OCI-LY3 (cell line): ENCODE results near the gene ENTPD7.

Source experiments
- H2AFZ ChIP-seq: fragments of 200-600, 300-600 bp; shearing (Covaris generic); 2 replicates; pipeline ENCODE4 v1.6.0; 2014; ENCODE audit warnings: antibody characterized with exemption, low read depth, low read length
- H3K27ac ChIP-seq: fragments of 200-600, 300-600 bp; sonication (generic); 2 replicates; pipeline ENCODE4 v1.5.1; 2014; ENCODE audit warnings: mild to moderate bottlenecking, low read length, moderate library complexity, mixed read lengths
- H3K27me3 ChIP-seq: fragments of 200-600, 300-600 bp; sonication (generic); 2 replicates; pipeline ENCODE4 v1.6.1; 2014; ENCODE audit warnings: low read depth, low read length, mixed read lengths
- H3K36me3 ChIP-seq: fragments of 200-600, 300-600 bp; sonication (generic); replicated peaks from 2 replicates; pipeline ENCODE3; 2014; ENCODE audit warnings: low read depth, low read length, mixed read lengths
- H3K4me1 ChIP-seq: fragments of 300-600, 200-600 bp; sonication (generic); 2 replicates; pipeline ENCODE4 v1.6.1; 2014; ENCODE audit warnings: low read length, mixed read lengths
- H3K4me2 ChIP-seq: fragments of 200-600, 300-600 bp; sonication (generic); 2 replicates; pipeline ENCODE4 v1.6.1; 2014; ENCODE audit warnings: low read length, mixed read lengths
- H3K4me3 ChIP-seq: fragments of 300-600, 200-600 bp; sonication (generic); 2 replicates; pipeline ENCODE4 v1.5.1; 2014; ENCODE audit warnings: antibody characterized with exemption, mild to moderate bottlenecking, low read length, moderate library complexity
- H3K79me2 ChIP-seq: fragments of 300-600, 200-600 bp; shearing (Covaris generic); 2 replicates; pipeline ENCODE4 v1.6.1; 2014; ENCODE audit warnings: mild to moderate bottlenecking, low read length, mixed read lengths
- H3K9ac ChIP-seq: fragments of 300-600, 200-600 bp; shearing (Covaris generic); 2 replicates; pipeline ENCODE4 v1.6.0; 2014; ENCODE audit warnings: mild to moderate bottlenecking, low read length, moderate library complexity
- H3K9me3 ChIP-seq: fragments of 200-600, 300-600 bp; shearing (Covaris generic); 2 replicates; pipeline ENCODE4 v1.6.1; 2014; ENCODE audit warnings: low read length, mixed read lengths; ENCODE audit not compliant: insufficient read depth
- H4K20me1 ChIP-seq: fragments of 200-600, 300-600 bp; sonication (generic); 2 replicates; pipeline ENCODE4 v1.6.1; 2016; ENCODE audit warnings: low read length, mixed read lengths; ENCODE audit not compliant: insufficient read depth
- CTCF ChIP-seq: fragments of 200-600, 300-600 bp; sonication (generic); IDR thresholded peaks from 2 replicates; pipeline ENCODE4 v1.5.1; 2014; ENCODE audit warnings: antibody characterized with exemption, low read length, low read depth
- EZH2phosphoT487 ChIP-seq: fragments of 200-600 bp; shearing (Covaris generic); IDR thresholded peaks from 2 replicates; pipeline ENCODE4 v1.6.1; 2018; ENCODE audit warnings: antibody characterized with exemption, mixed run types, low read depth

The ENTPD7 gene

DNA sequence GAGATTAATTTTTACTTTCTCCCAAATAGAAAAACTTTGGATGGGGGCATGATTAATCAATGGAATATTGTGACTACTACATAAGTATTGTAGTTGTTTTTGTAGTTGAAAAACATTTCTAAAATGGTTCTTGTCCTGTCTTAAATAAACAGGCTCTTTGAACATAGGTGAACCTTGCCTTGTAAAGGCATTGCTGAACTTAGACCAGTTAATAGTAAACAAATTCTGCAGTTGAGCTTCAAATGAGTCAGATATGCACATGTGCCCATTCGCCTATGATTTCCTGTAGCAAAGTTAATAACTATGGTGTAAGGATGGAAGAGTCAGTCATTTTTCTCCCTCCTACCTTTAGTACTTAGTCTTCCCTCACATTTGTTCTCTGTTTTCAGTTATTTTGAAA lies 95.4 kb downstream of the ENTPD7 start:
- no peaks in the 10 kb centered on the region for H3K79me2 ChIP-seq
- H3K9me3 ChIP-seq = no peaks in the 10 kb centered on the region
- H3K27ac ChIP-seq = no peak overlapping the region
- no peaks in the 10 kb centered on the region for H3K27me3 ChIP-seq
- no peak overlapping the region for H2AFZ ChIP-seq
- TF ChIP-seq CTCF (no peak), EZH2phosphoT487 (no peak)
- no peak overlapping the region for H3K9ac ChIP-seq
- H3K4me2 ChIP-seq = no peak overlapping the region
- no peak overlapping the region for H3K4me3 ChIP-seq
- no peaks in the 10 kb centered on the region for H3K4me1 ChIP-seq
- peaks cover 30% of the 10 kb centered on the region for H3K36me3 ChIP-seq
- no peaks in the 10 kb centered on the region for H4K20me1 ChIP-seq
